SW 1271 (cell line): Measurements from ENCODE around the gene TRIM62.

ENCODE experiments used
- DNase-seq, 2 experiments: peaks; one replicate each; lab custom pipeline; 2025; lab: John Stamatoyannopoulos, UW

TRIM62 gene

GRCh38 chr1:33180226-33180910 is 1.5 kb downstream of the TRIM62 start:
- DNase-seq, result peak; percentile 33 to 73

GRCh38 chr1:33178836-33179439 is 2.9 kb downstream of the TRIM62 start:
- no peak for DNase-seq

GRCh38 chr1:33177996-33178540 is 3.8 kb downstream of the TRIM62 start:
- DNase-seq, result no peak

- no peak for DNase-seq
Observed at GRCh38 chr1:33176887-33177286, 5.0 kb downstream of the TRIM62 start.

- no peak for DNase-seq
Observed at GRCh38 chr1:33176362-33176850, 5.4 kb downstream of the TRIM62 start.

GRCh38 chr1:33175865-33176264 is 6.0 kb downstream of the TRIM62 start:
- no peak for DNase-seq

- no peak for DNase-seq
Observed at GRCh38 chr1:33173091-33173490, 8.8 kb downstream of the TRIM62 start.

- no peak for DNase-seq
Observed at GRCh38 chr1:33171977-33172813, 9.6 kb downstream of the TRIM62 start.

- DNase-seq, result no peak
Observed at GRCh38 chr1:33170351-33171274, 11.2 kb downstream of the TRIM62 start.

- DNase-seq, result no peak
Observed at GRCh38 chr1:33169290-33170055, 12.4 kb downstream of the TRIM62 start.

- no peak for DNase-seq
Observed at GRCh38 chr1:33168556-33169289, 13.1 kb downstream of the TRIM62 start.

GRCh38 chr1:33167650-33168447 is 14.0 kb downstream of the TRIM62 start:
- DNase-seq, result no peak

GRCh38 chr1:33165809-33166208 is 16.0 kb downstream of the TRIM62 start:
- DNase-seq, result no peak

GRCh38 chr1:33165209-33165608 is 16.6 kb downstream of the TRIM62 start:
- no peak for DNase-seq

GRCh38 chr1:33163621-33164519 is 18.0 kb downstream of the TRIM62 start:
- DNase-seq, result no peak

- DNase-seq, result no peak
Observed at GRCh38 chr1:33162141-33162540, 19.7 kb downstream of the TRIM62 start.

- no peak for DNase-seq
Observed at GRCh38 chr1:33161061-33161681, 20.7 kb downstream of the TRIM62 start.

GRCh38 chr1:33159577-33159976 is 22.3 kb downstream of the TRIM62 start:
- no peak for DNase-seq
